NB4 (cell line): ENCODE measurements around the gene UBALD1.
"Not testable (repeated sequence)": the region's sequence is repeated elsewhere in the genome, so short reads cannot be mapped to it uniquely, and the experiment has no call there.

Experiments
- DNase-seq: peaks from one replicate; pipeline ENCODE4 v3.0.0; 2010; ENCODE audit warnings: low read depth
- H3K4me3 ChIP-seq: one replicate; pipeline ENCODE4 v1.5.1; 2011; ENCODE audit warnings: mild to moderate bottlenecking, low read depth, low read length, moderate library complexity
- CTCF ChIP-seq: IDR thresholded peaks from one replicate; pipeline ENCODE4 v1.5.1; 2012; ENCODE audit warnings: low read depth, low read length
- MAX ChIP-seq: IDR thresholded peaks from 2 replicates; pipeline ENCODE4 v1.6.1; 2011; ENCODE audit warnings: low read depth, low read length
- MYC ChIP-seq: IDR thresholded peaks from 2 replicates; pipeline ENCODE4 v1.6.1; 2011; ENCODE audit warnings: low read depth, low read length
- POLR2A ChIP-seq: IDR thresholded peaks from 2 replicates; pipeline ENCODE4 v1.6.1; 2011; ENCODE audit warnings: mild to moderate bottlenecking; ENCODE audit not compliant: insufficient read length; ENCODE audit errors: extremely low read depth

Gene UBALD1

GRCh38 chr16:4654011-4654963 lies 39.6 kb upstream of the UBALD1 start:
- TF ChIP-seq CTCF (no peak), MYC (no peak), POLR2A (no peak), MAX (no peak)
- DNase-seq: no peak

GRCh38 chr16:4652561-4652960 lies 37.9 kb upstream of the UBALD1 start:
- no peak overlapping the region for H3K4me3 ChIP-seq
- TF ChIP-seq MAX (no peak), MYC (no peak), CTCF (no peak), POLR2A (no peak)
- DNase-seq: no peak

More at GRCh38 chr16:4654011-4654963, 39.6 kb upstream of the UBALD1 start:
- no peak overlapping the region for H3K4me3 ChIP-seq

GRCh38 chr16:4651827-4652226 lies 37.1 kb upstream of the UBALD1 start:
- DNase-seq: peak; percentile 96
- H3K4me3 ChIP-seq: no peak overlapping the region
- no peak for TF ChIP-seq CTCF
- no peak for TF ChIP-seq POLR2A
- no peak for TF ChIP-seq MAX
- TF ChIP-seq MYC: no peak

- H3K4me3 ChIP-seq: not testable (repeated sequence)
- TF ChIP-seq CTCF: peak; percentile 76
- TF ChIP-seq MYC: peak; percentile 90
- TF ChIP-seq MAX: peak; percentile 90
- DNase-seq: peak; percentile 80
These were observed 35.9 kb upstream of the UBALD1 start for GRCh38 chr16:4650443-4651074.

- H3K4me3 ChIP-seq: no peak overlapping the region
- TF ChIP-seq MAX (no peak), MYC (no peak), CTCF (no peak), POLR2A (no peak)
- no peak for DNase-seq
These were observed 35.2 kb upstream of the UBALD1 start for GRCh38 chr16:4649744-4650442.
